GM19438 (cell line): ENCODE results near the gene PHYKPL.

Source experiments
- ATAC-seq: cut with Tn5 transposase; IDR thresholded peaks from one replicate; pipeline ENCODE4 v1.9.1; 2021; ENCODE audit warnings: low read depth; ENCODE audit not compliant: unreplicated experiment

PHYKPL gene

GRCh38 chr5:178227138-178227659 lies 5.4 kb downstream of the PHYKPL start:
- no peak for ATAC-seq

- no peak for ATAC-seq
Measured at GRCh38 chr5:178225174-178225573, 7.4 kb downstream of the PHYKPL start.

- no peak for ATAC-seq
Measured at GRCh38 chr5:178224403-178224802, 8.2 kb downstream of the PHYKPL start.

GRCh38 chr5:178223828-178224335 lies 8.7 kb downstream of the PHYKPL start:
- ATAC-seq, result no peak

GRCh38 chr5:178223196-178223773 lies 9.3 kb downstream of the PHYKPL start:
- no peak for ATAC-seq

- no peak for ATAC-seq
Measured at GRCh38 chr5:178222292-178222691, 10.3 kb downstream of the PHYKPL start.

GRCh38 chr5:178221853-178222252 lies 10.7 kb downstream of the PHYKPL start:
- no peak for ATAC-seq

GRCh38 chr5:178221282-178221681 lies 11.3 kb downstream of the PHYKPL start:
- no peak for ATAC-seq

- no peak for ATAC-seq
Measured at GRCh38 chr5:178218827-178219226, 13.8 kb downstream of the PHYKPL start.

GRCh38 chr5:178218237-178218776 lies 14.3 kb downstream of the PHYKPL start:
- no peak for ATAC-seq

- no peak for ATAC-seq
Measured at GRCh38 chr5:178216779-178217178, 15.8 kb downstream of the PHYKPL start.

- no peak for ATAC-seq
Measured at GRCh38 chr5:178216088-178216534, 16.5 kb downstream of the PHYKPL start.

GRCh38 chr5:178215280-178216002 lies 17.2 kb downstream of the PHYKPL start:
- no peak for ATAC-seq

- no peak for ATAC-seq
Measured at GRCh38 chr5:178214160-178214803, 18.3 kb downstream of the PHYKPL start.

GRCh38 chr5:178213748-178214151 lies 18.9 kb downstream of the PHYKPL start:
- ATAC-seq, result no peak

- ATAC-seq, result no peak
Measured at GRCh38 chr5:178213003-178213461, 19.6 kb downstream of the PHYKPL start.

GRCh38 chr5:178212241-178213002 lies 20.2 kb downstream of the PHYKPL start:
- no peak for ATAC-seq

GRCh38 chr5:178211095-178212048 lies 21.2 kb downstream of the PHYKPL start:
- no peak for ATAC-seq

GRCh38 chr5:178210686-178211085 lies 21.9 kb downstream of the PHYKPL start:
- no peak for ATAC-seq
